ENCODE measurements around the gene RNF214.
"Not testable (repeated sequence)": the region's sequence is repeated elsewhere in the genome, so short reads cannot be mapped to it uniquely, and the experiment has no call there.

The RNF214 gene

GRCh38 chr11:117232092-117232878, at the start of gene RNF214:
RNF214 (plus strand) TSS chr11:117232671; CDS start chr11:117234273, 1,602 bp downstream.
- DNase-seq = peak; percentile 7 to 72

- DNase-seq = not testable (repeated sequence)
Measured at GRCh38 chr11:117183178-117183577, 49.3 kb upstream of the RNF214 start.

- DNase-seq = no peak
Measured at GRCh38 chr11:117183724-117184349, 48.6 kb upstream of the RNF214 start.

- no peak for DNase-seq
Measured at GRCh38 chr11:117185736-117186430, 46.6 kb upstream of the RNF214 start.

GRCh38 chr11:117186431-117186761, 46.1 kb upstream of the RNF214 start:
- DNase-seq = no peak

GRCh38 chr11:117187007-117187406, 45.5 kb upstream of the RNF214 start:
- no peak for DNase-seq

- no peak for DNase-seq
Measured at GRCh38 chr11:117187428-117187798, 45.1 kb upstream of the RNF214 start.

- no peak for DNase-seq
Measured at GRCh38 chr11:117187799-117188481, 44.5 kb upstream of the RNF214 start.

GRCh38 chr11:117188620-117189081, 43.8 kb upstream of the RNF214 start:
- no peak for DNase-seq

- DNase-seq = no peak
Measured at GRCh38 chr11:117189191-117189940, 43.1 kb upstream of the RNF214 start.

- DNase-seq = no peak
Measured at GRCh38 chr11:117189941-117190544, 42.4 kb upstream of the RNF214 start.

- no peak for DNase-seq
Measured at GRCh38 chr11:117191680-117192400, 40.6 kb upstream of the RNF214 start.

GRCh38 chr11:117192401-117192875, 40.0 kb upstream of the RNF214 start:
- no peak for DNase-seq

GRCh38 chr11:117193130-117194020, 39.1 kb upstream of the RNF214 start:
- no peak for DNase-seq

GRCh38 chr11:117194267-117194666, 38.2 kb upstream of the RNF214 start:
- no peak for DNase-seq

GRCh38 chr11:117195258-117195657, 37.2 kb upstream of the RNF214 start:
- no peak for DNase-seq

GRCh38 chr11:117195761-117196160, 36.7 kb upstream of the RNF214 start:
- DNase-seq = no peak

GRCh38 chr11:117197006-117197405, 35.5 kb upstream of the RNF214 start:
- DNase-seq = no peak

- no peak for DNase-seq
Measured at GRCh38 chr11:117197516-117198456, 34.7 kb upstream of the RNF214 start.

Data from NCI-H524 (cell line).